ENCODE results near the gene FAM98B. TPM values are rescaled to one million over a fixed set of nuclear protein-coding genes. Genes with fewer than 3 reads are reported as not detected.

Gene FAM98B
- total and polyA plus RNA-seq, 10 of the 15 experiments (the other 5 are each of a cell fraction or from before 2014, with no cell fraction given), result 1.3 to 36.7 (median 10.9) TPM

DNA sequence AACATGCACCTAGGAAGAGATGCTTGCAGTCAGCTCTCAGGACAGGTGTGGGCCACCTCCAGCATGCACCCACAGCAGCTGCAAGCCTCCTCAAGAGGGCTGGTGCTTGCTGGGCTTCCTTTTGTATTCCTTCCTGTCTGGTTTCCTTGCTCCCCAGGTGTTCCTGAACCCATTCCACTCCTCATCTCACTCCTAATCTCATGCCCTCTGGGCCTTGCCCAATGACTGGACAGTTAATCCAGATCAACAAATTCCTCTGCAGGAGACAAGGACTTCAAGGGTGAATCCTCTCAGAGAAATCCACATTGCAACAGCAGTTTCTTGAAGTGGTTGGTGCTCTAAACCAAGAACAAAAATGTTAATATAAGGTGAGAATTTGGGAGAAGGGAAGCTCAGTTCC, 80.0 kb downstream of the FAM98B start:
- H3K27ac ChIP-seq (ENCODE audit: control insufficient read depth, insufficient read depth), result no peak overlapping the region
- intact Hi-C loops (cut with micrococcal nuclease; ENCODE audit: unreplicated experiment), result no loop called here
- H3K4me1 ChIP-seq (ENCODE audit: control insufficient read depth, insufficient read depth, low read length), result no peaks in the 10 kb centered on the region
- TF ChIP-seq, protein P1, sequence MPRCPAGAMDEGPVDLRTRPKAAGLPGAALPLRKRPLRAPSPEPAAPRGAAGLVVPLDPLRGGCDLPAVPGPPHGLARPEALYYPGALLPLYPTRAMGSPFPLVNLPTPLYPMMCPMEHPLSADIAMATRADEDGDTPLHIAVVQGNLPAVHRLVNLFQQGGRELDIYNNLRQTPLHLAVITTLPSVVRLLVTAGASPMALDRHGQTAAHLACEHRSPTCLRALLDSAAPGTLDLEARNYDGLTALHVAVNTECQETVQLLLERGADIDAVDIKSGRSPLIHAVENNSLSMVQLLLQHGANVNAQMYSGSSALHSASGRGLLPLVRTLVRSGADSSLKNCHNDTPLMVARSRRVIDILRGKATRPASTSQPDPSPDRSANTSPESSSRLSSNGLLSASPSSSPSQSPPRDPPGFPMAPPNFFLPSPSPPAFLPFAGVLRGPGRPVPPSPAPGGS (IDR thresholded peaks at IDR 0.05; ENCODE audit: borderline replicate concordance, insufficient read depth, low read depth, low read length, poor library complexity, severe bottlenecking), result no peak
- TF ChIP-seq, protein P2, sequence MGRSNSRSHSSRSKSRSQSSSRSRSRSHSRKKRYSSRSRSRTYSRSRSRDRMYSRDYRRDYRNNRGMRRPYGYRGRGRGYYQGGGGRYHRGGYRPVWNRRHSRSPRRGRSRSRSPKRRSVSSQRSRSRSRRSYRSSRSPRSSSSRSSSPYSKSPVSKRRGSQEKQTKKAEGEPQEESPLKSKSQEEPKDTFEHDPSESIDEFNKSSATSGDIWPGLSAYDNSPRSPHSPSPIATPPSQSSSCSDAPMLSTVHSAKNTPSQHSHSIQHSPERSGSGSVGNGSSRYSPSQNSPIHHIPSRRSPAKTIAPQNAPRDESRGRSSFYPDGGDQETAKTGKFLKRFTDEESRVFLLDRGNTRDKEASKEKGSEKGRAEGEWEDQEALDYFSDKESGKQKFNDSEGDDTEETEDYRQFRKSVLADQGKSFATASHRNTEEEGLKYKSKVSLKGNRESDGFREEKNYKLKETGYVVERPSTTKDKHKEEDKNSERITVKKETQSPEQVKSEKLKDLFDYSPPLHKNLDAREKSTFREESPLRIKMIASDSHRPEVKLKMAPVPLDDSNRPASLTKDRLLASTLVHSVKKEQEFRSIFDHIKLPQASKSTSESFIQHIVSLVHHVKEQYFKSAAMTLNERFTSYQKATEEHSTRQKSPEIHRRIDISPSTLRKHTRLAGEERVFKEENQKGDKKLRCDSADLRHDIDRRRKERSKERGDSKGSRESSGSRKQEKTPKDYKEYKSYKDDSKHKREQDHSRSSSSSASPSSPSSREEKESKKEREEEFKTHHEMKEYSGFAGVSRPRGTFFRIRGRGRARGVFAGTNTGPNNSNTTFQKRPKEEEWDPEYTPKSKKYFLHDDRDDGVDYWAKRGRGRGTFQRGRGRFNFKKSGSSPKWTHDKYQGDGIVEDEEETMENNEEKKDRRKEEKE (IDR thresholded peaks at IDR 0.05), result no peak
- TF ChIP-seq, protein P3, sequence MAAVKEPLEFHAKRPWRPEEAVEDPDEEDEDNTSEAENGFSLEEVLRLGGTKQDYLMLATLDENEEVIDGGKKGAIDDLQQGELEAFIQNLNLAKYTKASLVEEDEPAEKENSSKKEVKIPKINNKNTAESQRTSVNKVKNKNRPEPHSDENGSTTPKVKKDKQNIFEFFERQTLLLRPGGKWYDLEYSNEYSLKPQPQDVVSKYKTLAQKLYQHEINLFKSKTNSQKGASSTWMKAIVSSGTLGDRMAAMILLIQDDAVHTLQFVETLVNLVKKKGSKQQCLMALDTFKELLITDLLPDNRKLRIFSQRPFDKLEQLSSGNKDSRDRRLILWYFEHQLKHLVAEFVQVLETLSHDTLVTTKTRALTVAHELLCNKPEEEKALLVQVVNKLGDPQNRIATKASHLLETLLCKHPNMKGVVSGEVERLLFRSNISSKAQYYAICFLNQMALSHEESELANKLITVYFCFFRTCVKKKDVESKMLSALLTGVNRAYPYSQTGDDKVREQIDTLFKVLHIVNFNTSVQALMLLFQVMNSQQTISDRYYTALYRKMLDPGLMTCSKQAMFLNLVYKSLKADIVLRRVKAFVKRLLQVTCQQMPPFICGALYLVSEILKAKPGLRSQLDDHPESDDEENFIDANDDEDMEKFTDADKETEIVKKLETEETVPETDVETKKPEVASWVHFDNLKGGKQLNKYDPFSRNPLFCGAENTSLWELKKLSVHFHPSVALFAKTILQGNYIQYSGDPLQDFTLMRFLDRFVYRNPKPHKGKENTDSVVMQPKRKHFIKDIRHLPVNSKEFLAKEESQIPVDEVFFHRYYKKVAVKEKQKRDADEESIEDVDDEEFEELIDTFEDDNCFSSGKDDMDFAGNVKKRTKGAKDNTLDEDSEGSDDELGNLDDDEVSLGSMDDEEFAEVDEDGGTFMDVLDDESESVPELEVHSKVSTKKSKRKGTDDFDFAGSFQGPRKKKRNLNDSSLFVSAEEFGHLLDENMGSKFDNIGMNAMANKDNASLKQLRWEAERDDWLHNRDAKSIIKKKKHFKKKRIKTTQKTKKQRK (IDR thresholded peaks at IDR 0.05; ENCODE audit: low read depth, low read length), result no peak
- ChIA-PET POLR2A (interaction anchor here (1.0 to 1.4 kb wide), 4 partner anchors 11 to 166 kb away, joined by 3 read pairs; no protein-coding TSS in a partner anchor), CTCF (interaction anchor here (0.7 to 3.3 kb wide), 4 partner anchors 11 to 157 kb away, joined by 3 to 14 read pairs (median 4); no protein-coding TSS in a partner anchor), RAD21 (ENCODE audit: unreplicated experiment) (no interaction called here), SMC1A (ENCODE audit: uncharacterized antibody, unreplicated experiment) (interaction anchor here (0.9 to 5.7 kb wide), 14 partner anchors 9 to 164 kb away, joined by 3 to 28 read pairs (median 4); partner anchors contain the start of gene RASGRP1)
- no peak overlapping the region for H2AFZ ChIP-seq (ENCODE audit: control insufficient read depth, low read depth, low read length)
- H3K9me3 ChIP-seq (replicated peaks; ENCODE audit: control insufficient read depth, insufficient read depth, low read length), result no peaks in the 10 kb centered on the region
- H3K4me3 ChIP-seq, result no peak overlapping the region
- no peak for ATAC-seq
- DNase-seq (ENCODE audit: low read depth, low spot score), result no peak
- H3K27me3 ChIP-seq (replicated peaks in 1 of 2; ENCODE audit: control insufficient read depth in 2 of 2, insufficient read depth in 2 of 2, low read length in 1 of 2), result no peaks in the 10 kb centered on the region
- FAIRE-seq, result no peak
- no peak overlapping the region for H3K4me2 ChIP-seq (ENCODE audit: control insufficient read depth, insufficient read depth)
- no TSS peak for BruUV-seq (replicated peaks)
- in situ Hi-C loops (cut with MboI), result no loop called here
- H3K36me3 ChIP-seq (ENCODE audit: control insufficient read depth in 2 of 2, insufficient read depth in 2 of 2, low read length in 1 of 2), result peaks cover 3 to 8% of the 10 kb centered on the region in 2 experiments; a peak in 3 of 4 replicates
- no peaks in the 10 kb centered on the region; the same call in 1 of the 2 replicates for H4K20me1 ChIP-seq (ENCODE audit: control insufficient read depth, insufficient read depth)
- no peak overlapping the region for H3K9ac ChIP-seq (ENCODE audit: control insufficient read depth, insufficient read depth, low read length)
- H3K79me2 ChIP-seq (ENCODE audit: control insufficient read depth, insufficient read depth, low read length), result no peaks in the 10 kb centered on the region

Data from GM12878 (cell line).